IgD-negative memory B cell (primary cell): ENCODE measurements around the gene CFAP74. TPM values are rescaled to one million over a fixed set of nuclear protein-coding genes. Genes with fewer than 3 reads are reported as not detected.

ENCODE experiments used
- H3K27ac Mint-ChIP-seq, 3 donors: one replicate each; pipeline ENCODE4 v1.8.0; 2020 to 2022; ENCODE audit warnings: mild to moderate bottlenecking in 3 of 3, mixed read lengths in 3 of 3, moderate library complexity in 1 of 3
- H3K27me3 Mint-ChIP-seq: one replicate; pipeline ENCODE4 v1.8.0; 2021; ENCODE audit warnings: mixed read lengths
- H3K36me3 Mint-ChIP-seq: one replicate; pipeline ENCODE4 v1.8.0; 2020; ENCODE audit warnings: mild to moderate bottlenecking, mixed read lengths
- H3K4me1 Mint-ChIP-seq, 3 donors: one replicate each; pipeline ENCODE4 v1.8.0; 2020 to 2022; ENCODE audit warnings: mixed read lengths in 3 of 3, mild to moderate bottlenecking in 1 of 3
- H3K4me3 Mint-ChIP-seq, 4 donors: one replicate each; pipeline ENCODE4 v1.8.0; 2020 to 2022; ENCODE audit warnings: mild to moderate bottlenecking in 4 of 4, mixed read lengths in 4 of 4, moderate library complexity in 3 of 4
- H3K9me3 Mint-ChIP-seq, 3 donors: one replicate each; pipeline ENCODE4 v1.8.0; 2020 to 2021; ENCODE audit warnings: mixed read lengths in 3 of 3, mild to moderate bottlenecking in 1 of 3
- polyA plus RNA-seq: library from polyadenylated mRNA; unstranded; fragments of 300-500 nt; fragmentation: Illumina TruSeq; gene quantifications from one replicate; pipeline ENCODE4 v1.2.3, GENCODE V29; 2021

Gene CFAP74
- polyA plus RNA-seq, 1 donor from 2014 or later, result not detected

GRCh38 chr1:2031546-2032540 lies 28.3 kb upstream of the CFAP74 start:
- Mint-ChIP-seq H3K27ac (no peak overlapping the region), H3K36me3 (no peaks in the 10 kb centered on the region), H3K4me3 (no peak overlapping the region), H3K4me1 (peaks cover 0 to 6% (median 0%) of the 10 kb centered on the region in 3 donors), H3K9me3 (no peaks in the 10 kb centered on the region), H3K27me3 (no peaks in the 10 kb centered on the region)

- H3K27me3 Mint-ChIP-seq, result peaks cover 3% of the 10 kb centered on the region
- H3K4me1 Mint-ChIP-seq, result peaks cover 0 to 6% (median 0%) of the 10 kb centered on the region in 3 donors
- no peak overlapping the region for H3K4me3 Mint-ChIP-seq
- no peaks in the 10 kb centered on the region for H3K36me3 Mint-ChIP-seq
- no peaks in the 10 kb centered on the region for H3K9me3 Mint-ChIP-seq
- peak overlapping the region in 1 of 3 donors; percentile 80 for H3K27ac Mint-ChIP-seq
Measured at GRCh38 chr1:2030076-2030871, 26.7 kb upstream of the CFAP74 start.

GRCh38 chr1:2029561-2029960 lies 26.0 kb upstream of the CFAP74 start:
- Mint-ChIP-seq H3K4me1 (peaks cover 0 to 6% (median 0%) of the 10 kb centered on the region in 3 donors), H3K27me3 (peaks cover 3% of the 10 kb centered on the region), H3K36me3 (no peaks in the 10 kb centered on the region), H3K4me3 (no peak overlapping the region), H3K27ac (no peak overlapping the region), H3K9me3 (no peaks in the 10 kb centered on the region)

- Mint-ChIP-seq H3K27ac (no peak overlapping the region), H3K36me3 (no peaks in the 10 kb centered on the region), H3K27me3 (peaks cover 3% of the 10 kb centered on the region), H3K4me1 (peaks cover 0 to 6% (median 0%) of the 10 kb centered on the region in 3 donors), H3K4me3 (no peak overlapping the region), H3K9me3 (no peaks in the 10 kb centered on the region)
Measured at GRCh38 chr1:2028870-2029560, 25.4 kb upstream of the CFAP74 start.

- Mint-ChIP-seq H3K36me3 (no peaks in the 10 kb centered on the region), H3K27ac (peak overlapping the region in 1 of 3 donors; percentile 47), H3K27me3 (peaks cover 5% of the 10 kb centered on the region), H3K4me3 (peak overlapping the region in 2 of 4 donors; percentile 32 to 68), H3K4me1 (peaks cover 0 to 6% (median 0%) of the 10 kb centered on the region in 3 donors), H3K9me3 (no peaks in the 10 kb centered on the region)
Measured at GRCh38 chr1:2027961-2028583, 24.5 kb upstream of the CFAP74 start.

DNA sequence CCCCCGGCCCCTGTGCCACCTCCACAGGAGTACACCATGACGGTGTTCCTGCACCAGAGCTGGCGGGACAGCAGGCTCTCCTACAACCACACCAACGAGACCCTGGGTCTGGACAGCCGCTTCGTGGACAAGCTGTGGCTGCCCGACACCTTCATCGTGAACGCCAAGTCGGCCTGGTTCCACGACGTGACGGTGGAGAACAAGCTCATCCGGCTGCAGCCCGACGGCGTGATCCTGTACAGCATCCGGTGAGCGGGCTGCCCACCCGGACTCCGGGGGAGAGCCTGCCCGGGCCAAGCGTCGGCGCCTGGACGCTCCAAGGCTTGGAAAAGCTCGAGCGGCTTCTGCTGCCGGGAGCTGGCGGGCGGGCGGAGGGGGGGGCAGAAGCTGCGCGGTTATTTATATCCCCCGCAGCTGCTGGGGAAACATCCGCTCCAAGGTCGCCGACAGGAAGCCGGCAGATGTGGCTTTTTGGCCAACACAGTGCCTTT lies 21.9 kb upstream of the CFAP74 start:
- peaks cover 28% of the 10 kb centered on the region for H3K27me3 Mint-ChIP-seq
- no peak overlapping the region for H3K27ac Mint-ChIP-seq
- H3K4me3 Mint-ChIP-seq, result peak overlapping the region in 1 of 4 donors; percentile 58
- H3K36me3 Mint-ChIP-seq, result no peaks in the 10 kb centered on the region
- peaks cover 0 to 5% (median 0%) of the 10 kb centered on the region in 3 donors for H3K9me3 Mint-ChIP-seq
- peaks cover 0 to 6% (median 0%) of the 10 kb centered on the region in 3 donors for H3K4me1 Mint-ChIP-seq

DNA sequence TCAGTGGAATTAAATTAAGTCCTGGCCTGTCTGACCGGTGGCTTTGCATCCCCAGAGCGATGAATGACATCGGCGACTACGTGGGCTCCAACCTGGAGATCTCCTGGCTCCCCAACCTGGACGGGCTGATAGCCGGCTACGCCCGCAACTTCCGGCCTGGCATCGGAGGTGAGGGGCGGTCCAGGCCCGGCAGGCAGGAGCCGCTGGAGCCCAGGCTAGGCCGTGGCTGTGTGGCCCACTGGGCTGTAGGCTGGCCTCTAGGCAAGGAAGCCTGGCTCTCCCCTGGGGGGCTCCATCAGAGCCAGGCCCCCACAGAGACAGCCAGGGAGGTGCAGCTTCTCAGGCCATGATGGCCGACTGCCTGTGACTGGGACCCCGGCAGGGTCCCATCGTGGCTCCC lies 21.3 kb upstream of the CFAP74 start:
- H3K9me3 Mint-ChIP-seq, result peaks cover 0 to 5% (median 0%) of the 10 kb centered on the region in 3 donors
- no peak overlapping the region for H3K4me3 Mint-ChIP-seq

DNA sequence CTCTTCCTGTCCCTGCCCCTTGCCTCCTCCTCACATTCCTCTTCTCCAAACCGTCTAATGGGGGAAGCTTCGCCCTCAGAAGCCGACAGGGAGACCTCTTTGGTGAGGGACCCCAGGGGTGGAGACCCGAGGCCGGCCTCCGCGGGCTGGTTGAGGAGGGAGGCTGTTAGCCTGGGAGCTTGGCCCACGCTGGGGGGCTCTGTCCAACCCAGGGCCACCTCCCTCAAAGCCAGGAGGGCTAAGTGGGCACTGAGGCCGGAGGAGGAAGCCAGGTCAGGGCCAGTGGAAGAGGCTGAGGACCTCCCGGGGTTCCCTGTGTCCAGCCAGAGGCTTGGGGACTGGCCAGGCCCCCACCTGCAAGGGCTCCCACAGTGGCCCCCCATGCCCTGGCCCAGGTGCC lies 20.9 kb upstream of the CFAP74 start:
- Mint-ChIP-seq H3K4me1 (peaks cover 0 to 6% (median 0%) of the 10 kb centered on the region in 3 donors), H3K36me3 (no peaks in the 10 kb centered on the region), H3K4me3 (no peak overlapping the region), H3K27me3 (peaks cover 37% of the 10 kb centered on the region), H3K9me3 (peaks cover 0 to 5% (median 0%) of the 10 kb centered on the region in 3 donors), H3K27ac (no peak overlapping the region)

More for the DNA sequence above, 21.3 kb upstream of the CFAP74 start:
- peaks cover 0 to 6% (median 0%) of the 10 kb centered on the region in 3 donors for H3K4me1 Mint-ChIP-seq
- H3K27me3 Mint-ChIP-seq, result peaks cover 35% of the 10 kb centered on the region
- no peak overlapping the region for H3K27ac Mint-ChIP-seq
- H3K36me3 Mint-ChIP-seq, result no peaks in the 10 kb centered on the region

- peaks cover 0 to 3% (median 2%) of the 10 kb centered on the region in 3 donors for H3K4me1 Mint-ChIP-seq
- no peak overlapping the region for H3K27ac Mint-ChIP-seq
- H3K27me3 Mint-ChIP-seq, result peaks cover 41% of the 10 kb centered on the region
- peaks cover 0 to 5% (median 0%) of the 10 kb centered on the region in 3 donors for H3K9me3 Mint-ChIP-seq
- no peaks in the 10 kb centered on the region for H3K36me3 Mint-ChIP-seq
- H3K4me3 Mint-ChIP-seq, result no peak overlapping the region
Measured at GRCh38 chr1:2023187-2023586, 19.6 kb upstream of the CFAP74 start.

DNA sequence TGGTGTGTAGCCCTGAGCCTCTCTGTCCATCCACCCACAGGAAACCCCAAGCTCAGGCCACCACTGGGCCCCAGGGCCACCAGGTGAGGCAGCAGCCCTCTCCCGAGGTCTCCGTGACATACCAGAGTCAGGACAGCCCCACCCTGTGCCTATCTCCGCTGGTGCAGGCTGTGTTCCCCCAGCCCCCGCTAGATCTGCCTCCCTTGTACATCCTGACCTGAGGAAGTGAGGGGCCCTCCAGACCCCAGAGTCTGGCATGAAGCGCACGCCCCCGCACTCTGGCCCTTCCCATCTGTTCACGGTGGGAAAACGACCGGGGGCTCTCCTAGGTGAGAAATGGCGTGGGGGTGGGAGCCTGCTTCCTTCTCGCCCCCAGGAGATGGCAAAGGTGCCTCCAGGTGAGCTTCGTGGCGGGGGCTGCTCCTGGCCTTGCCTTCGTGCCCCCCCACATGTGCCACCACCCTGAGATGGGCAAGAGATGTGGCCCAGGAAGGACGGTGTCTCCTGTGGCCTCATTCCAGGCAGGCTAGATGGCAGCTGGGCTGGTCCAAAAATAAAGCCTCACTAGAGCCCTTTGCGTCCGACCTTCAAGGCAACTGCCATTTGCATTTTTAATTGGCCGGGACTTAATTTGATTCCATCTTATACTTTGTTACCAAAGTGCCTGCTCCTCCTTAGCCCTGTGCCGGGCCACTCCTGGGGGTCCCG lies 18.6 kb upstream of the CFAP74 start:
- Mint-ChIP-seq H3K4me1 (peaks cover 0 to 5% (median 3%) of the 10 kb centered on the region in 3 donors), H3K27ac (peak overlapping the region in 1 of 3 donors; percentile 16), H3K4me3 (peak overlapping the region in 1 of 4 donors; percentile 60), H3K27me3 (peaks cover 49% of the 10 kb centered on the region), H3K36me3 (peaks cover 2% of the 10 kb centered on the region), H3K9me3 (peaks cover 0 to 5% (median 0%) of the 10 kb centered on the region in 3 donors)

DNA sequence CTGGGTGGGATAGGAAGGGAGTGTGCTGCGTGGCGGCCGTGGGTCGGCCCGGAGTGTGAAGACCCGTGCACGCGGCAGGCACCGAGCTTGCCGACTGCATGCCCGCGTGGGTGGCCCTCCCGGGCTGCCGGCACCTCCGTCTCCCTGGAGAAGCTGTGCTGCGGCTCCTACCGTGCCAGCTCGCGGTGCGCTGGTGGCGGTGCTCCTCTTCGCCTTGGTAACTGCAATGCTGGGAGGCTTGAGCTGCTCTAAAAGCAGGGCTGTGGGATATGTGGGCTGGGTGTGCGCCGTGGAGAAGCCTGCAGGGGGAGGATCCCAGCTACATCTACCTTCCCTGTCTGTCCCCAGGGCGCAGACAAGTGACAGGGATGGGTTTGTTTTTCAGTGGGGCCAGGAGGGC lies 18.0 kb upstream of the CFAP74 start:
- Mint-ChIP-seq H3K36me3 (peaks cover 5% of the 10 kb centered on the region), H3K4me3 (no peak overlapping the region), H3K27ac (no peak overlapping the region), H3K9me3 (peaks cover 0 to 5% (median 0%) of the 10 kb centered on the region in 3 donors), H3K4me1 (peaks cover 3 to 7% (median 4%) of the 10 kb centered on the region in 3 donors), H3K27me3 (peaks cover 54% of the 10 kb centered on the region)

- H3K27me3 Mint-ChIP-seq, result peaks cover 59% of the 10 kb centered on the region
- H3K36me3 Mint-ChIP-seq, result peaks cover 5% of the 10 kb centered on the region
- peaks cover 3 to 7% (median 4%) of the 10 kb centered on the region in 3 donors for H3K4me1 Mint-ChIP-seq
- H3K9me3 Mint-ChIP-seq, result peaks cover 0 to 5% (median 0%) of the 10 kb centered on the region in 3 donors
- no peak overlapping the region for H3K27ac Mint-ChIP-seq
- peak overlapping the region in 1 of 4 donors; percentile 12 for H3K4me3 Mint-ChIP-seq
Measured at GRCh38 chr1:2020310-2020655, 16.7 kb upstream of the CFAP74 start.

GRCh38 chr1:2019571-2020309 lies 16.2 kb upstream of the CFAP74 start:
- H3K9me3 Mint-ChIP-seq, result peaks cover 0 to 5% (median 0%) of the 10 kb centered on the region in 3 donors
- peak overlapping the region in 1 of 4 donors; percentile 47 for H3K4me3 Mint-ChIP-seq
- peaks cover 3 to 7% (median 4%) of the 10 kb centered on the region in 3 donors for H3K4me1 Mint-ChIP-seq
- H3K27me3 Mint-ChIP-seq, result peaks cover 60% of the 10 kb centered on the region
- no peak overlapping the region for H3K27ac Mint-ChIP-seq
- peaks cover 5% of the 10 kb centered on the region for H3K36me3 Mint-ChIP-seq
